Prostate gland (tissue), 2 donors: ENCODE measurements around the gene BRCA2. TPM values are rescaled to one million over a fixed set of nuclear protein-coding genes. Genes with fewer than 3 reads are reported as not detected.

Experiments
- DNase-seq: peaks from one replicate; pipeline ENCODE4 v3.0.0-alpha.2; 2019; ENCODE audit warnings: low spot score
- H3K27ac ChIP-seq, 2 donors: fragments of 200-600 bp; sonication (generic); 2 replicates each; pipeline ENCODE4 v1.5.1; 2017 to 2019
- H3K27me3 ChIP-seq: fragments of 200-600 bp; sonication (generic); replicated peaks from 2 replicates; pipeline ENCODE4 v1.5.1; 2019; ENCODE audit not compliant: insufficient read depth
- H3K36me3 ChIP-seq, 2 donors: fragments of 200-600 bp; sonication (generic); 1 replicate in 1 of 2; 2 replicates in 1 of 2; pipeline versions ENCODE4 v1.5.1 to v1.8.1; 2017 to 2019
- H3K4me1 ChIP-seq: fragments of 200-600 bp; sonication (generic); replicated peaks from 2 replicates; pipeline ENCODE4 v1.5.1; 2019
- H3K4me3 ChIP-seq, 2 donors: fragments of 200-600 bp; sonication (generic); 2 replicates each; pipeline ENCODE4 v1.5.1; 2017 to 2019
- H3K9me3 ChIP-seq: fragments of 200-600 bp; sonication (generic); 2 replicates; pipeline ENCODE4 v1.5.1; 2017
- POLR2A ChIP-seq: fragments of 450-650 bp; IDR thresholded peaks from one replicate; pipeline ENCODE4 v1.6.1; 2016; ENCODE audit warnings: antibody characterized with exemption, mild to moderate bottlenecking
- POLR2AphosphoS5 ChIP-seq: sonication (generic); formaldehyde crosslinking; IDR thresholded peaks from one replicate; pipeline ENCODE4 v1.6.1; 2017; ENCODE audit warnings: antibody characterized with exemption
- WGBS: methylation state at CpG from one replicate; pipeline ENCODE4 v1.1.5; 2018; 5-methylcytosine and 5-hydroxymethylcytosine counted together
- intact Hi-C: fragments of 100-400 bp; cut with DNase I; formaldehyde crosslinking; loops from one replicate; pipeline ENCODE4 v1.14.2; 2022
- total RNA-seq, 2 donors: library from RNA; depleted of rRNA; stranded (reverse); fragments of >200 nt; gene quantifications; one replicate each; pipeline ENCODE4 v1.1.0, GENCODE V29; 2016
- TF ChIP-seq, protein P1 (sequence below), 4 experiments: fragments of 200-600 bp in 2 of 4; fragments of 450-650 bp in 2 of 4; sonication (generic) in 2 of 4; IDR thresholded peaks; 1 replicate in 3 of 4; 2 replicates in 1 of 4; pipeline ENCODE4 v1.5.1; 2016 to 2019; ENCODE audit warnings: antibody characterized with exemption in 4 of 4, mild to moderate bottlenecking in 2 of 4, moderate library complexity in 2 of 4

The BRCA2 gene
- total RNA-seq, 2 donors from 2014 or later: 1.8 to 6.6 TPM

DNA sequence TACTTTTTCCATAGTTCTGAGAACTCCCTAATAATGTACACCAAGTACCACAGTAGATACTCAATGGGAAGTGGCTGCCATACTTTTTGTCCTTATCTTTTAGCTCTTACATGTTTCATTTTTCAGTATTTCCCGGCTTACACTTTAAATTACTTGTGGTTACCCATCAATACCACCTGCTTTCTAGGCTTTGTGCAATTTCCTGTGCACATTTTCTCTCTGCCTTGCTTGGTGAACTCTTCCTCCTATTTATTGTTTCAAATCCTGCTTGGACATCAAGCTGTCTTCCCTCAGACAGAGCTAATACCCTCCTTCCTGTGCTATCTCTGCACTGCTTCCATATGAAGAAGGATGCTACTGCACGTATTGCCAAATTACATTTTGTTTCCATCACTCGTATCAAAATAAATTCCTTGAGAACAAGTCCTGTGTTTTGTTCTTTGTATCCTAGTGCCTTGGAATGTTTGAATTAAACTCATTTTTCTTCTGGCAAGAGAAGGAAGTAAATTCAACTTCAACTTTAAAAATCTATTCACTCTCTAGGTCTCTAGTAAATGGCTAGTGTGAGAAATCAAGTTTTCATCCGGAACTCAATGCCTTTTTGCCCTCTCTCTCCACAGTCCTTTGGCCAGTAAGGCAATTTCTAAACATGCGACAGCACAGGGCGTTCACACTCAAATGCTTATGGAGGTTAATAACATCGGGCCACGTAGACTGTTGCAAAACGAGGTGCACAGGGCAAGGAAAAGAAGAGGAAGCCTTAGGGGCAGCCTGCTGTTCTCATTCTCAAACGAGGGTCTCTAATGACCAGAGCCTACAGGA lies 5.8 kb upstream of the BRCA2 start:
- intact Hi-C loops: loop anchor here (2.0 to 10.0 kb wide), 3 partner anchors 225 to 402 kb away; partner anchors contain the start of gene N4BP2L2
- no peak overlapping the region for H3K27ac ChIP-seq
- TF ChIP-seq, protein P1, sequence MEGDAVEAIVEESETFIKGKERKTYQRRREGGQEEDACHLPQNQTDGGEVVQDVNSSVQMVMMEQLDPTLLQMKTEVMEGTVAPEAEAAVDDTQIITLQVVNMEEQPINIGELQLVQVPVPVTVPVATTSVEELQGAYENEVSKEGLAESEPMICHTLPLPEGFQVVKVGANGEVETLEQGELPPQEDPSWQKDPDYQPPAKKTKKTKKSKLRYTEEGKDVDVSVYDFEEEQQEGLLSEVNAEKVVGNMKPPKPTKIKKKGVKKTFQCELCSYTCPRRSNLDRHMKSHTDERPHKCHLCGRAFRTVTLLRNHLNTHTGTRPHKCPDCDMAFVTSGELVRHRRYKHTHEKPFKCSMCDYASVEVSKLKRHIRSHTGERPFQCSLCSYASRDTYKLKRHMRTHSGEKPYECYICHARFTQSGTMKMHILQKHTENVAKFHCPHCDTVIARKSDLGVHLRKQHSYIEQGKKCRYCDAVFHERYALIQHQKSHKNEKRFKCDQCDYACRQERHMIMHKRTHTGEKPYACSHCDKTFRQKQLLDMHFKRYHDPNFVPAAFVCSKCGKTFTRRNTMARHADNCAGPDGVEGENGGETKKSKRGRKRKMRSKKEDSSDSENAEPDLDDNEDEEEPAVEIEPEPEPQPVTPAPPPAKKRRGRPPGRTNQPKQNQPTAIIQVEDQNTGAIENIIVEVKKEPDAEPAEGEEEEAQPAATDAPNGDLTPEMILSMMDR (IDR thresholded peaks at IDR 0.05): no peak
- TF ChIP-seq POLR2AphosphoS5: no peak
- no peak for DNase-seq
- no peak overlapping the region for H3K4me3 ChIP-seq
- no peaks in the 10 kb centered on the region for H3K4me1 ChIP-seq
- no peaks in the 10 kb centered on the region for H3K36me3 ChIP-seq
- 50% methylated on average over 10 of the region's 10 CpGs for WGBS
- H3K9me3 ChIP-seq: no peaks in the 10 kb centered on the region
- no peaks in the 10 kb centered on the region for H3K27me3 ChIP-seq

DNA sequence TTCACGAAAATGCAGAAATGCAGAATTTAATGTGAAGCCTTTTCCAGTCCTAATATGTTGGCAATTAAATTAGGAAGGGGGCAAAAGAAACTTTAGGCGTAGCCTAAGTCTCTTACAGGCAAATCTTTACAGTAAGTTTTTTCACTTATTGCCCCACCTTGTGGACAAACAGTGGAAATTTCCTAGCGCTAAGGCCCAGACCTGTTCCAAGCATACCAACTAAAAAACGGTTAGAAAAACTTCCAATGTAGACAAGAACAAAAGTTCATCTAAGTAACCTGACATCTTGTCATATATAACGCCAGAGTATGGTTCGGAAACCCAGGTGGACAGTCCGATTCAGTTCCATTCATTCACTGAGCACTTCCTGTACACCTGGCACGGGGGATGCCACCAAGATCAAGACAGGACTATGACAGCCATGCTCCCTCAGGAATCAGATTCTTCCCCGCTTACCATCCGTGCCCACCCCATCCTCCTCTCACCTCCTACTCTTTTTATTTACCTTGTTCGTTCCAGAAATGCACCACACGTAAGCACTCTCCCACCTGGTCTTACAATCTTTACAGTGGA lies 5.1 kb upstream of the BRCA2 start:
- Histone ChIP-seq H3K9me3 (no peaks in the 10 kb centered on the region), H3K4me3 (no peak overlapping the region), H3K27ac (no peak overlapping the region), H3K27me3 (no peaks in the 10 kb centered on the region), H3K4me1 (no peaks in the 10 kb centered on the region), H3K36me3 (no peaks in the 10 kb centered on the region)
- intact Hi-C loops: loop anchor here (2.0 to 10.0 kb wide), 3 partner anchors 225 to 403 kb away; partner anchors contain the start of gene N4BP2L2
- TF ChIP-seq POLR2AphosphoS5 (no peak), POLR2A (no peak)
- TF ChIP-seq, protein P1 (IDR thresholded peaks at IDR 0.05): peak; percentile 62 to 77 (median 73)
- WGBS: 47% methylated on average over 12 of the region's 12 CpGs
- no peak for DNase-seq

DNA sequence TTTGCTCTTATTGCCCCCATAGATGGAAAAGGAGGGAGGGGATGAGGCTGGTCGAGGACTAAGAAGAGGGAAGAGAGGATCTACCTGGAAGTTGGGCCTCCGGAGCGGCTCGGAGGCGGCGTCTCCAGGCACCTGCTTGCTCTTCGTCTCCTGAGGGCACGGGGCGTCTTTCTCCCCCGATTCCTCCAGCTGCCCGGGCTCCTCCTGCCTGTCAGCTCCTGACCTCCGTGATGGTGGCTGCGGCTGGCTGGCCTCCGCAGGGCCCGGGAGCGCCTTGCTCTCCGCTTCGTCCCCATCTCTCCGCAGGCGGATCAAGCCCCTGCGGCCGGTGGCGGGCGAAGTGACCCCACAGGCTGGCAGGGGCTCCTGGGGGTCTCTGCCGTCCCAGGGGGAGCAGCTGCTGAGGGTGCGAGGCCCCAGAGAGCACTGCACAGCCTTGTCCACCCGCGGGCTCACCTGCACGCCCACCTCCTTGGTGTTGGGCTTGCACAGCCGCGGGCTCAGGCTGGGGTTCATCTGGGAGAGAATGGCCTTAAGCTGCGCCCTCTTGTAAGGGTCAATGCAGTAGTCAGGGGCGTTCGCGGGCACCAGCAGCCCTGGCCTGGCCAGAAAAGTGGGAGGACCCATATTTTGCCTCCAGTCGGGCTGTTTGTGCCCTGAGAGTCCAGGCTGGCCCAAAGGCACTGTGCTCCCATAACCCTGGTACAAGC lies 4.0 kb upstream of the BRCA2 start:
- 90% methylated on average over 36 of the region's 36 CpGs for WGBS
- intact Hi-C loops: loop anchor here (2.0 to 10.0 kb wide), 3 partner anchors 223 to 404 kb away; partner anchors contain the start of gene N4BP2L2
- no peak for TF ChIP-seq POLR2A
- TF ChIP-seq, protein P1 (IDR thresholded peaks at IDR 0.05): no peak
- no peak for TF ChIP-seq POLR2AphosphoS5

DNA sequence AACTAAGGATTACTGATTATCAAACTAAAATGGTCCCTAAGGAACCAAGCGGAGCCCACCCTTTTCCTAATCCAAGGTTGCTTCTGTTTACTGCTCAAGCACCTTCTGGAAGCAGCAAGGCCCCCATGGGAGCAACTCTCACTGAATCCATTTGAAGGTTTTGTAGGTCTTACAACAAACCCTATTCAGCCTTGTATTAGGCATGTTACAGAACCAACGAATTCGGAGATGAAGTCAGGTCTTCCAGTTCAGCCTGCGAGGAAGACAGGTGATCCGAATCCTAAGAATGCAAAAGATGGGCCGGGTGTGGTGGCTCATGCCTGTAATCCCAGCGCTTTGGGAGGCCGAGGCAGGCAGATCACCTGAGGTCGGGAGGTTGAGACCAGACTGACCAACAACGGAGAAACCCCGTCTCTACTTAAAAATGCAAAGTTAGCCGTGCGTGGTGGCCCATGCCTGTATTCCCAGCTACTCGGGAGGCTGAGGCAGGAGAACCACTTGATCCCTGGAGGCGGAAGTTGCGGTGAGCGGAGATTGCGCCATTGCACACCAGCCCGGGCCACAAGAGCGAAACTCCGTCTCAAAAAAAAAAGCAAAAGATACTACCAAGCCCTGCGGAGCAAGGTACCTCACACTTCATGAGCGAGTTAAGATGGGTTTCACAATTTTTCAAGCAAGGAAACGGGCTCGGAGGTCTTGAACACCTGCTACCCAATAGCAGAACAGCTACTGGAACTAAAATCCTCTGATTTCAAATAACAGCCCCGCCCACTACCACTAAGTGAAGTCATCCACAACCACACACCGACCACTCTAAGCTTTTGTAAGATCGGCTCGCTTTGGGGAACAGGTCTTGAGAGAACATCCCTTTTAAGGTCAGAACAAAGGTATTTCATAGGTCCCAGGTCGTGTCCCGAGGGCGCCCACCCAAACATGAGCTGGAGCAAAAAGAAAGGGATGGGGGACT lies 754 bp upstream of the BRCA2 start:
- intact Hi-C loops: loop anchor here (5.0 to 10.0 kb wide), 2 partner anchors 220 to 407 kb away; partner anchors contain the start of gene N4BP2L2
- Histone ChIP-seq H3K27me3 (no peaks in the 10 kb centered on the region), H3K36me3 (no peaks in the 10 kb centered on the region), H3K4me1 (no peaks in the 10 kb centered on the region), H3K9me3 (no peaks in the 10 kb centered on the region), H3K4me3 (peak overlapping the region; percentile 50 to 61), H3K27ac (peak overlapping the region; percentile 86 to 90)
- 69% methylated on average over 32 of the region's 32 CpGs for WGBS
- TF ChIP-seq POLR2A (no peak), POLR2AphosphoS5 (no peak)
- TF ChIP-seq, protein P1 (IDR thresholded peaks at IDR 0.05): no peak
- no peak for DNase-seq

More for the DNA sequence above, 4.0 kb upstream of the BRCA2 start:
- Histone ChIP-seq H3K27ac (no peak overlapping the region), H3K36me3 (no peaks in the 10 kb centered on the region), H3K27me3 (no peaks in the 10 kb centered on the region), H3K9me3 (no peaks in the 10 kb centered on the region), H3K4me1 (no peaks in the 10 kb centered on the region), H3K4me3 (no peak overlapping the region)
- no peak for DNase-seq
